ENCODE data around the gene CCNE1. TPM values are rescaled to one million over a fixed set of nuclear protein-coding genes. Genes with fewer than 3 reads are reported as not detected.

The CCNE1 gene
- polyA plus RNA-seq, 3 donors: 1.7 TPM; not detected in 2

DNA sequence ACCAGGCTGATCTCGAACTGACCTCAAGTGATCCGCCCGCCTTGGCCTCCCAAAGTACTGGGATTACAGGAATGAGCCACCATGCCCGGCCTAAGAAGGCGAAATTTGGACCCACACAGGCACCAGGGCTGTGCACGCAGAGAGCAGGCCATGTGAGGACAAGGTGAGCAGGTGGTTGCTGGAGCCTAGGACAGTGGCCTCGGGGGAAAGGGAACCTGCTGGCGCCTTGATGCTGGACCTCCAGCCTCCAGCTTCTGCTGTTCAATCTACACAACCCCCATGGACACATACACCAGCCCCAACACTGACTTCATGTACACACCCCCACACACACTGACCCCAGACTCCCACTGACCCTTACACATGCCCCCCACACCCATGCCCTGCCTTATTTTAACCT, 41.8 kb upstream of the CCNE1 start:
- peaks cover 0 to 1% (median 0%) of the 10 kb centered on the region in 7 donors for H3K9me3 Mint-ChIP-seq
- intact Hi-C loops (cut with micrococcal nuclease): loop anchor here (10.0 kb wide), 1 partner anchor 105 kb away; no protein-coding TSS in a partner anchor
- no peak for TF ChIP-seq CTCF (IDR thresholded peaks at IDR 0.05)
- no peak overlapping the region for H3K4me3 Mint-ChIP-seq
- Histone ChIP-seq H4K20me1 (ENCODE audit: insufficient read depth, low read length) (no peaks in the 10 kb centered on the region), H3K79me2 (ENCODE audit: insufficient read depth, low read length) (no peaks in the 10 kb centered on the region), H3K27me3 (ENCODE audit: control insufficient read depth in 2 of 2, insufficient read depth in 2 of 2, low read length in 2 of 2) (no peaks in the 10 kb centered on the region), H2AFZ (ENCODE audit: insufficient read depth, low read depth, low read length, poor library complexity, severe bottlenecking) (no peak overlapping the region), H3K27ac (ENCODE audit: low read depth in 1 of 2, low read length in 2 of 2) (no peak overlapping the region), H3K4me1 (ENCODE audit: control insufficient read depth in 1 of 2, insufficient read depth in 2 of 2, low read length in 2 of 2) (no peaks in the 10 kb centered on the region), H3K4me2 (replicated peaks; ENCODE audit: extremely low read depth, low read length, poor library complexity, severe bottlenecking) (no peak overlapping the region), H3K9me3 (replicated peaks in 1 of 2; ENCODE audit: control insufficient read depth in 1 of 2, insufficient read depth in 1 of 2, low read length in 2 of 2) (no peaks in the 10 kb centered on the region), H3K4me3 (replicated peaks in 1 of 3; ENCODE audit: low read depth in 2 of 3, low read length in 3 of 3) (no peak overlapping the region), H3K36me3 (replicated peaks in 1 of 2; ENCODE audit: control insufficient read depth in 1 of 2, insufficient read depth in 2 of 2, low read length in 2 of 2) (no peaks in the 10 kb centered on the region), H3K9ac (ENCODE audit: insufficient read depth, low read length, poor library complexity, severe bottlenecking) (no peak overlapping the region)
- WGBS (ENCODE audit: insufficient coverage): 95% methylated on average over 8 of the region's 8 CpGs
- H3K36me3 Mint-ChIP-seq: no peaks in the 10 kb centered on the region
- H3K27me3 Mint-ChIP-seq (ENCODE audit: low read depth in 3 of 3): no peaks in the 10 kb centered on the region
- H3K27ac Mint-ChIP-seq: no peak overlapping the region
- H3K4me1 Mint-ChIP-seq: peaks cover 5% of the 10 kb centered on the region
- DNase-seq: no peak

DNA sequence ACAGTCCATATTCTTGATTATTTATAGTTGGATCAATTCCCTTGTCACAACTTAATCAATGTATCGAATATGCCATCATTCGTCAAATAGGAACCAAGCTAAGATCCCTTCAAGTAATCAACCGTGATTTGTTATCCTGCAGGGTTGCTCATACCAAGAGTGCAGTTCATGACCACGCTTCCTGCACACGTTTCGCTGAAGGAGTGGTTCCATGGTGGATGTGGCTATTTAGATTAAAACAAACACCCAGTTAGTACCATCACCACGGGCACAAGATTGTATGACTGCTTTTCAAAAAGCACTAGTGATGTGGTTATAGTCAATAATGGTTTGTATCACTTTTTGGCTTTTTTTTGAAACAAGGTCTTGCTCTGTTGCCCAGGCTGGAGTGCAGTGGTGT, 41.1 kb upstream of the CCNE1 start:
- Histone ChIP-seq H3K9me3 (replicated peaks in 1 of 2; ENCODE audit: control insufficient read depth in 1 of 2, insufficient read depth in 1 of 2, low read length in 2 of 2) (no peaks in the 10 kb centered on the region), H3K36me3 (replicated peaks in 1 of 2; ENCODE audit: control insufficient read depth in 1 of 2, insufficient read depth in 2 of 2, low read length in 2 of 2) (no peaks in the 10 kb centered on the region), H3K27ac (ENCODE audit: low read depth in 1 of 2, low read length in 2 of 2) (no peak overlapping the region), H4K20me1 (ENCODE audit: insufficient read depth, low read length) (no peaks in the 10 kb centered on the region), H3K4me1 (ENCODE audit: control insufficient read depth in 1 of 2, insufficient read depth in 2 of 2, low read length in 2 of 2) (peaks cover 0 to 3% of the 10 kb centered on the region in 2 donors), H3K4me2 (replicated peaks; ENCODE audit: extremely low read depth, low read length, poor library complexity, severe bottlenecking) (no peak overlapping the region), H2AFZ (ENCODE audit: insufficient read depth, low read depth, low read length, poor library complexity, severe bottlenecking) (no peak overlapping the region), H3K79me2 (ENCODE audit: insufficient read depth, low read length) (no peaks in the 10 kb centered on the region), H3K27me3 (ENCODE audit: control insufficient read depth in 2 of 2, insufficient read depth in 2 of 2, low read length in 2 of 2) (no peaks in the 10 kb centered on the region), H3K4me3 (replicated peaks in 1 of 3; ENCODE audit: low read depth in 2 of 3, low read length in 3 of 3) (no peak overlapping the region), H3K9ac (ENCODE audit: insufficient read depth, low read length, poor library complexity, severe bottlenecking) (no peak overlapping the region)
- 100% methylated on average over 2 of the region's 7 CpGs for WGBS (ENCODE audit: insufficient coverage)
- Mint-ChIP-seq H3K4me1 (peaks cover 11% of the 10 kb centered on the region), H3K27ac (peak overlapping the region in 1 of 7 donors; percentile 10), H3K4me3 (no peak overlapping the region), H3K36me3 (no peaks in the 10 kb centered on the region), H3K9me3 (peaks cover 0 to 1% (median 0%) of the 10 kb centered on the region in 7 donors), H3K27me3 (ENCODE audit: low read depth in 3 of 3) (peaks cover 0 to 1% (median 0%) of the 10 kb centered on the region in 3 donors)
- no peak for DNase-seq
- intact Hi-C loops (cut with micrococcal nuclease): no loop called here
- no peak for TF ChIP-seq CTCF (IDR thresholded peaks at IDR 0.05)
